IMR-90 (cell line): ENCODE results near the gene KRT74. TPM values are rescaled to one million over a fixed set of nuclear protein-coding genes. Genes with fewer than 3 reads are reported as not detected.

Experiments
- ATAC-seq: fragments of 200-7000 bp; cut with Tn5 transposase; 2 replicates; pipeline ENCODE4 v1.9.1; 2020; ENCODE audit warnings: low read depth, mild to moderate bottlenecking, moderate library complexity
- BruUV-seq: library from RNA; stranded (reverse); fragments of 400-500 nt; replicated peaks from 2 replicates; lab custom pipeline; 2021; lab: Mats Ljungman, UMichigan
- CTCF ChIA-PET: fragments of 300-600 bp; formaldehyde crosslinking; extraction: SDS; loops from one replicate; lab custom pipeline; 2021; ENCODE audit warnings: antibody characterized with exemption; lab: Yijun Ruan, JAX
- POLR2A ChIA-PET: fragments of 300-600 bp; sonication (Branson Sonifier 250); formaldehyde crosslinking; loops from one replicate; lab custom pipeline; 2022; ENCODE audit warnings: antibody characterized with exemption; ENCODE audit not compliant: unreplicated experiment; lab: Charles Lee
- DNase-seq: peaks from one replicate; pipeline ENCODE4 v3.0.0; 2013
- H2AFZ ChIP-seq: replicated peaks from 2 replicates; pipeline ENCODE3; 2013; ENCODE audit warnings: low read length, mild to moderate bottlenecking; ENCODE audit not compliant: poor library complexity
- H2AK5ac ChIP-seq: 2 replicates; pipeline ENCODE4 v1.6.1; 2013; ENCODE audit warnings: low read depth, low read length, inconsistent platforms
- H2AK9ac ChIP-seq: replicated peaks from 2 replicates; pipeline ENCODE3; 2013; ENCODE audit warnings: mild to moderate bottlenecking, low read depth, low read length, moderate library complexity; ENCODE audit not compliant: poor library complexity
- H2BK120ac ChIP-seq: 2 replicates; pipeline ENCODE4 v1.6.1; 2013; ENCODE audit warnings: low read depth, low read length, inconsistent platforms
- H2BK15ac ChIP-seq: 3 replicates; pipeline ENCODE4 v1.6.1; 2013; ENCODE audit warnings: low read depth, low read length, inconsistent platforms
- H2BK20ac ChIP-seq: 2 replicates; pipeline ENCODE4 v1.6.1; 2013; ENCODE audit warnings: low read depth, mild to moderate bottlenecking, inconsistent platforms, low read length, moderate library complexity
- H2BK5ac ChIP-seq: 2 replicates; pipeline ENCODE4 v1.6.1; 2013; ENCODE audit warnings: mild to moderate bottlenecking, low read depth, low read length, inconsistent platforms; ENCODE audit not compliant: poor library complexity, severe bottlenecking
- H3K14ac ChIP-seq: replicated peaks from 2 replicates; pipeline ENCODE4 v1.6.1; 2013; ENCODE audit warnings: low read depth, low read length, inconsistent platforms
- H3K18ac ChIP-seq: 2 replicates; pipeline ENCODE4 v1.6.1; 2013; ENCODE audit warnings: low read depth, low read length, control low read depth
- H3K23ac ChIP-seq: 2 replicates; pipeline ENCODE4 v1.6.1; 2013; ENCODE audit warnings: low read depth, low read length, inconsistent platforms
- H3K27ac ChIP-seq: 2 replicates; pipeline ENCODE4 v1.5.1; 2013; ENCODE audit warnings: mild to moderate bottlenecking, control low read depth, low read length; ENCODE audit not compliant: insufficient read depth
- H3K27me3 ChIP-seq: 2 replicates; pipeline ENCODE4 v1.6.1; 2013; ENCODE audit warnings: low read length; ENCODE audit not compliant: control insufficient read depth, insufficient read depth
- H3K36me3 ChIP-seq: 2 replicates; pipeline ENCODE4 v1.6.1; 2013; ENCODE audit warnings: low read length, mixed read lengths; ENCODE audit not compliant: control insufficient read depth, insufficient read depth
- H3K4ac ChIP-seq: 2 replicates; pipeline ENCODE4 v1.6.1; 2013; ENCODE audit warnings: low read depth, low read length, inconsistent platforms
- H3K4me1 ChIP-seq: 2 replicates; pipeline ENCODE4 v1.6.1; 2013; ENCODE audit warnings: low read length, mixed read lengths; ENCODE audit not compliant: control insufficient read depth, insufficient read depth
- H3K4me2 ChIP-seq: 2 replicates; pipeline ENCODE4 v1.6.1; 2013; ENCODE audit warnings: low read depth, mild to moderate bottlenecking, control low read depth, low read length, moderate library complexity
- H3K4me3 ChIP-seq: 2 replicates; pipeline ENCODE4 v1.5.1; 2013; ENCODE audit warnings: low read depth, mild to moderate bottlenecking, control low read depth, low read length, moderate library complexity; ENCODE audit not compliant: insufficient read depth
- H3K56ac ChIP-seq: 2 replicates; pipeline ENCODE4 v1.6.1; 2013; ENCODE audit warnings: low read length, inconsistent platforms; ENCODE audit not compliant: insufficient read depth; ENCODE audit errors: extremely low read depth
- H3K79me1 ChIP-seq, 2 experiments: 2 replicates each; pipeline ENCODE4 v1.6.1; 2013; ENCODE audit warnings: low read length in 2 of 2, inconsistent platforms in 1 of 2, low read depth in 1 of 2
- H3K9ac ChIP-seq: 2 replicates; pipeline ENCODE4 v1.6.1; 2013; ENCODE audit warnings: low read depth, low read length, control low read depth
- H3K9me1 ChIP-seq: 2 replicates; pipeline ENCODE4 v1.6.1; 2013; ENCODE audit warnings: low read length, inconsistent platforms; ENCODE audit not compliant: insufficient read depth
- H3K9me3 ChIP-seq: 2 replicates; pipeline ENCODE4 v1.6.1; 2013; ENCODE audit warnings: low read length; ENCODE audit not compliant: control insufficient read depth, insufficient read depth
- H4K20me1 ChIP-seq: 2 replicates; pipeline ENCODE4 v1.6.1; 2013; ENCODE audit warnings: low read length, inconsistent platforms; ENCODE audit not compliant: insufficient read depth
- H4K5ac ChIP-seq: 2 replicates; pipeline ENCODE4 v1.6.1; 2013; ENCODE audit warnings: mild to moderate bottlenecking, low read depth, low read length, control low read depth
- H4K8ac ChIP-seq, 2 experiments: 2 replicates each; pipeline ENCODE4 v1.6.1; 2013; ENCODE audit warnings: low read depth in 2 of 2, low read length in 2 of 2, control low read depth in 1 of 2, inconsistent platforms in 1 of 2
- H4K91ac ChIP-seq: 2 replicates; pipeline ENCODE4 v1.6.1; 2013; ENCODE audit warnings: low read depth, low read length, inconsistent platforms; ENCODE audit not compliant: insufficient read depth
- BHLHE40 ChIP-seq: fragments of 150-350 bp; IDR thresholded peaks from 2 replicates; pipeline ENCODE4 v1.6.1; 2016; ENCODE audit warnings: mild to moderate bottlenecking, low read depth, low read length
- CHD1 ChIP-seq: IDR thresholded peaks from 2 replicates; pipeline ENCODE4 v1.6.1; 2012; ENCODE audit warnings: low read depth, low read length, improper control_type of control experiment
- CTCF ChIP-seq: conservative IDR thresholded peaks from 2 replicates; pipeline ENCODE4 v1.5.1; 2012; ENCODE audit warnings: mild to moderate bottlenecking, low read depth, low read length, improper control_type of control experiment
- ELK1 ChIP-seq: fragments of 150-350 bp; IDR thresholded peaks from 2 replicates; pipeline ENCODE4 v1.6.1; 2016; ENCODE audit warnings: low read depth, mild to moderate bottlenecking, low read length, moderate library complexity, borderline replicate concordance
- FOS ChIP-seq: fragments of 150-350 bp; IDR thresholded peaks from 2 replicates; pipeline ENCODE4 v1.6.1; 2016; ENCODE audit warnings: low read depth, low read length
- MAFK ChIP-seq: IDR thresholded peaks from 2 replicates; pipeline ENCODE4 v1.6.1; 2012; ENCODE audit warnings: low read depth, low read length, improper control_type of control experiment
- MAZ ChIP-seq: IDR thresholded peaks from 2 replicates; pipeline ENCODE4 v1.6.1; 2012; ENCODE audit warnings: low read depth, mild to moderate bottlenecking, low read length, improper control_type of control experiment, moderate library complexity, borderline replicate concordance
- MXI1 ChIP-seq: IDR thresholded peaks from 2 replicates; pipeline ENCODE4 v1.6.1; 2012; ENCODE audit warnings: low read depth, mild to moderate bottlenecking, low read length, moderate library complexity, borderline replicate concordance
- NFE2L2 ChIP-seq: fragments of 150-350 bp; IDR thresholded peaks from 2 replicates; pipeline ENCODE4 v1.6.1; 2016; ENCODE audit warnings: low read depth, mild to moderate bottlenecking, low read length
- POLR2A ChIP-seq: IDR thresholded peaks from 2 replicates; pipeline ENCODE4 v1.6.1; 2012; ENCODE audit warnings: mild to moderate bottlenecking, low read depth, low read length
- RAD21 ChIP-seq: IDR thresholded peaks from 2 replicates; pipeline ENCODE4 v1.6.1; 2012; ENCODE audit warnings: low read length, improper control_type of control experiment
- RCOR1 ChIP-seq: IDR thresholded peaks from 2 replicates; pipeline ENCODE4 v1.6.1; 2012; ENCODE audit warnings: mild to moderate bottlenecking, low read length, improper control_type of control experiment; ENCODE audit not compliant: insufficient replicate concordance
- RFX5 ChIP-seq: IDR thresholded peaks from 2 replicates; pipeline ENCODE4 v1.8.0; 2012; ENCODE audit warnings: low read depth, mild to moderate bottlenecking, low read length, moderate library complexity
- USF2 ChIP-seq: fragments of 150-350 bp; IDR thresholded peaks from 2 replicates; pipeline ENCODE4 v1.6.1; 2017; ENCODE audit warnings: mild to moderate bottlenecking, antibody characterized with exemption, low read length, low read depth
- WGBS, 2 experiments: methylation state at CpG; one replicate each; pipeline versions ENCODE4 v1.1.5 to v1.1.7; 2013; ENCODE audit warnings: missing lambda C conversion rate in 2 of 2; ENCODE audit not compliant: insufficient read length in 1 of 2; ENCODE audit errors: extremely low coverage in 2 of 2; 5-methylcytosine and 5-hydroxymethylcytosine counted together
- dilution Hi-C: fragments of 300-500 bp; cut with HindIII; formaldehyde crosslinking; loops from one replicate; pipeline ENCODE4 v1.14.3; 2018; ENCODE audit warnings: low sequenced_read_pairs; ENCODE audit not compliant: unreplicated experiment
- in situ Hi-C: fragments of 300-500 bp; cut with MboI; formaldehyde crosslinking; loops from 3 replicates; pipeline ENCODE4 v1.14.3; 2019; ENCODE audit warnings: low sequenced_read_pairs, inconsistent platforms, mixed read lengths
- intact Hi-C: fragments of 100-400 bp; cut with micrococcal nuclease; formaldehyde crosslinking; loops from 2 replicates; pipeline ENCODE4 v1.10.0; 2022
- polyA plus RNA-seq, 3 experiments: library from polyadenylated mRNA; depleted of rRNA; stranded (reverse); fragments of >200 nt; gene quantifications; 2 replicates each; pipeline ENCODE4 v1.2.3, GENCODE V29; 2012; ENCODE audit warnings: low replicate concordance in 1 of 3
- total RNA-seq: library from RNA; depleted of rRNA; stranded (reverse); fragments of >200 nt; gene quantifications from 2 replicates; pipeline ENCODE4 v1.2.3, GENCODE V29; 2012

The KRT74 gene
- total and polyA plus RNA-seq, 2 of the 4 experiments (the other 2 are of a cell fraction), result not detected

- H3K36me3 ChIP-seq, result no peaks in the 10 kb centered on the region
- no peak overlapping the region for H4K5ac ChIP-seq
- H3K18ac ChIP-seq, result no peak overlapping the region
- intact Hi-C loops, result no loop called here
- no peak overlapping the region for H2AK5ac ChIP-seq
- ATAC-seq (no peak), DNase-seq (no peak)
- no peaks in the 10 kb centered on the region for H3K9me3 ChIP-seq
- H4K20me1 ChIP-seq, result no peaks in the 10 kb centered on the region
- H3K4me2 ChIP-seq, result no peak overlapping the region
- ChIA-PET CTCF (no interaction called here), POLR2A (no interaction called here)
- H2BK15ac ChIP-seq, result no peak overlapping the region
- 85% methylated on average over 5 of the region's 9 CpGs; no CpG with 5 or more reads in 1 of the 2 experiments for WGBS, 2 experiments
- H3K27ac ChIP-seq, result no peak overlapping the region
- H3K14ac ChIP-seq, result no peak overlapping the region
- H3K27me3 ChIP-seq, result peaks cover 29% of the 10 kb centered on the region
- no peak for TF ChIP-seq BHLHE40
- no peak for TF ChIP-seq NFE2L2
- TF ChIP-seq CHD1, result no peak
- TF ChIP-seq MXI1, result no peak
- no peak for TF ChIP-seq FOS
- TF ChIP-seq MAZ, result no peak
- no peak for TF ChIP-seq RAD21
- TF ChIP-seq MAFK, result no peak
- TF ChIP-seq CTCF, result no peak
- TF ChIP-seq POLR2A, result no peak
- TF ChIP-seq USF2, result no peak
- TF ChIP-seq RFX5, result no peak
- no peak for TF ChIP-seq ELK1
- TF ChIP-seq RCOR1, result no peak
- H3K79me1 ChIP-seq, result no peaks in the 10 kb centered on the region
- no peak overlapping the region for H3K9ac ChIP-seq
- no peaks in the 10 kb centered on the region for H3K9me1 ChIP-seq
- H2BK120ac ChIP-seq, result no peak overlapping the region
- no peak overlapping the region for H4K8ac ChIP-seq
- no peak overlapping the region for H2BK5ac ChIP-seq
- no peak overlapping the region for H3K56ac ChIP-seq
- no peak overlapping the region for H4K91ac ChIP-seq
- dilution Hi-C loops, result no loop called here
- H2AFZ ChIP-seq, result no peak overlapping the region
- H3K4me1 ChIP-seq, result no peaks in the 10 kb centered on the region
- H3K4me3 ChIP-seq, result no peak overlapping the region
- no peak overlapping the region for H2BK20ac ChIP-seq
- no peak overlapping the region for H3K4ac ChIP-seq
- H3K23ac ChIP-seq, result no peak overlapping the region
- in situ Hi-C loops, result no loop called here
- H2AK9ac ChIP-seq, result no peak overlapping the region
- no TSS peak for BruUV-seq
Observed at GRCh38 chr12:52615912-52616311, 42.3 kb upstream of the KRT74 start.
